HG03558 (cell line): Measurements from ENCODE around the gene TBXAS1.

Source experiments
- ATAC-seq: cut with Tn5 transposase; IDR thresholded peaks from one replicate; pipeline ENCODE4 v1.9.1; 2021; ENCODE audit warnings: moderate number of reproducible peaks; ENCODE audit not compliant: unreplicated experiment; ENCODE audit errors: extremely low read depth

The TBXAS1 gene

GRCh38 chr7:140033779-140034363, 204.8 kb downstream of the TBXAS1 start:
- no peak for ATAC-seq

GRCh38 chr7:140034421-140034820, 205.4 kb downstream of the TBXAS1 start:
- ATAC-seq: no peak

GRCh38 chr7:140035400-140036223, 206.5 kb downstream of the TBXAS1 start:
- ATAC-seq: no peak

- ATAC-seq: no peak
These were observed 207.3 kb downstream of the TBXAS1 start for GRCh38 chr7:140036224-140036962.

- no peak for ATAC-seq
These were observed 210.0 kb downstream of the TBXAS1 start for GRCh38 chr7:140039066-140039465.

GRCh38 chr7:140039896-140040295, 210.8 kb downstream of the TBXAS1 start:
- no peak for ATAC-seq

GRCh38 chr7:140041659-140042385, 212.8 kb downstream of the TBXAS1 start:
- no peak for ATAC-seq

- no peak for ATAC-seq
These were observed 213.3 kb downstream of the TBXAS1 start for GRCh38 chr7:140042386-140042670.

GRCh38 chr7:140044251-140044650, 215.2 kb downstream of the TBXAS1 start:
- no peak for ATAC-seq

GRCh38 chr7:140045697-140046096, 216.6 kb downstream of the TBXAS1 start:
- ATAC-seq: no peak

- no peak for ATAC-seq
These were observed 218.1 kb downstream of the TBXAS1 start for GRCh38 chr7:140047197-140047596.

GRCh38 chr7:140048138-140048537, 219.1 kb downstream of the TBXAS1 start:
- ATAC-seq: no peak

GRCh38 chr7:140048989-140049338, 219.9 kb downstream of the TBXAS1 start:
- ATAC-seq: no peak

- no peak for ATAC-seq
These were observed 220.4 kb downstream of the TBXAS1 start for GRCh38 chr7:140049339-140050024.

GRCh38 chr7:140050100-140050499, 221.0 kb downstream of the TBXAS1 start:
- ATAC-seq: no peak

- ATAC-seq: no peak
These were observed 222.8 kb downstream of the TBXAS1 start for GRCh38 chr7:140051820-140052219.

GRCh38 chr7:140053812-140054539, 224.9 kb downstream of the TBXAS1 start:
- peak; percentile 89 for ATAC-seq

- ATAC-seq: no peak
These were observed 225.7 kb downstream of the TBXAS1 start for GRCh38 chr7:140054751-140055150.

GRCh38 chr7:140055833-140056232, 226.8 kb downstream of the TBXAS1 start:
- no peak for ATAC-seq
